T-helper 2 cell treated with Interferon-gamma antibody and Interleukin-4, amounts not matched to agents 5 μg/mL and 100 μg/mL, for 36 hours (primary cell): ENCODE results near the gene MSH2.
"Not testable (repeated sequence)": the region's sequence is repeated elsewhere in the genome, so short reads cannot be mapped to it uniquely, and the experiment has no call there.

ENCODE experiments used
- DNase-seq: peaks from one replicate; pipeline ENCODE4 v3.0.0; 2021; ENCODE audit warnings: low spot score
- H3K27ac Mint-ChIP-seq: one replicate; pipeline ENCODE4 v1.8.0; 2021; ENCODE audit warnings: mild to moderate bottlenecking, mixed read lengths
- H3K27me3 Mint-ChIP-seq: one replicate; pipeline ENCODE4 v1.8.0; 2021; ENCODE audit warnings: low read depth, mixed read lengths
- H3K36me3 Mint-ChIP-seq: one replicate; pipeline ENCODE4 v1.8.0; 2021; ENCODE audit warnings: low read depth, mixed read lengths
- H3K4me1 Mint-ChIP-seq: one replicate; pipeline ENCODE4 v1.8.0; 2021; ENCODE audit warnings: low read depth, mixed read lengths
- H3K4me3 Mint-ChIP-seq: one replicate; pipeline ENCODE4 v1.8.0; 2022; ENCODE audit warnings: mild to moderate bottlenecking, moderate library complexity, mixed read lengths
- H3K9me3 Mint-ChIP-seq: one replicate; pipeline ENCODE4 v1.8.0; 2021; ENCODE audit warnings: mixed read lengths

MSH2 gene

GRCh38 chr2:47499621-47500309, 96.8 kb downstream of the MSH2 start:
- Mint-ChIP-seq H3K4me1 (peaks cover 17% of the 10 kb centered on the region), H3K27me3 (no peaks in the 10 kb centered on the region), H3K36me3 (peaks cover 23% of the 10 kb centered on the region), H3K9me3 (peaks cover 41% of the 10 kb centered on the region), H3K4me3 (no peak overlapping the region), H3K27ac (peak overlapping the region; percentile 12)
- DNase-seq: no peak

GRCh38 chr2:47501374-47502200, 98.6 kb downstream of the MSH2 start:
- Mint-ChIP-seq H3K4me3 (peak overlapping the region; percentile 58), H3K36me3 (peaks cover 28% of the 10 kb centered on the region), H3K4me1 (peaks cover 17% of the 10 kb centered on the region), H3K27me3 (no peaks in the 10 kb centered on the region), H3K27ac (peak overlapping the region; percentile 88), H3K9me3 (peaks cover 54% of the 10 kb centered on the region)
- DNase-seq: no peak

GRCh38 chr2:47502498-47502897, 99.5 kb downstream of the MSH2 start:
- Mint-ChIP-seq H3K27ac (peak overlapping the region; percentile 60), H3K9me3 (peaks cover 54% of the 10 kb centered on the region), H3K36me3 (peaks cover 25% of the 10 kb centered on the region), H3K4me1 (peaks cover 17% of the 10 kb centered on the region)
- not testable (repeated sequence) for H3K4me3 Mint-ChIP-seq, H3K27me3 Mint-ChIP-seq, DNase-seq

GRCh38 chr2:47503481-47504070, 100.6 kb downstream of the MSH2 start:
- H3K36me3 Mint-ChIP-seq: peaks cover 25% of the 10 kb centered on the region
- no peaks in the 10 kb centered on the region for H3K27me3 Mint-ChIP-seq
- H3K27ac Mint-ChIP-seq: no peak overlapping the region
- DNase-seq: no peak
- no peak overlapping the region for H3K4me3 Mint-ChIP-seq
- peaks cover 59% of the 10 kb centered on the region for H3K9me3 Mint-ChIP-seq
- H3K4me1 Mint-ChIP-seq: peaks cover 17% of the 10 kb centered on the region

GRCh38 chr2:47504174-47504810, 101.3 kb downstream of the MSH2 start:
- H3K27ac Mint-ChIP-seq: no peak overlapping the region
- peaks cover 25% of the 10 kb centered on the region for H3K36me3 Mint-ChIP-seq
- no peak for DNase-seq
- H3K4me1 Mint-ChIP-seq: peaks cover 21% of the 10 kb centered on the region
- peaks cover 62% of the 10 kb centered on the region for H3K9me3 Mint-ChIP-seq
- no peak overlapping the region for H3K4me3 Mint-ChIP-seq
- H3K27me3 Mint-ChIP-seq: no peaks in the 10 kb centered on the region

GRCh38 chr2:47506024-47506423, 103.1 kb downstream of the MSH2 start:
- Mint-ChIP-seq H3K4me3 (no peak overlapping the region), H3K4me1 (peaks cover 23% of the 10 kb centered on the region), H3K27me3 (no peaks in the 10 kb centered on the region), H3K36me3 (peaks cover 17% of the 10 kb centered on the region), H3K27ac (no peak overlapping the region), H3K9me3 (peaks cover 52% of the 10 kb centered on the region)
- no peak for DNase-seq

- Mint-ChIP-seq H3K27me3 (no peaks in the 10 kb centered on the region), H3K9me3 (peaks cover 49% of the 10 kb centered on the region), H3K36me3 (peaks cover 14% of the 10 kb centered on the region), H3K27ac (no peak overlapping the region), H3K4me1 (peaks cover 20% of the 10 kb centered on the region), H3K4me3 (no peak overlapping the region)
- no peak for DNase-seq
These were observed 103.5 kb downstream of the MSH2 start for GRCh38 chr2:47506436-47506835.

GRCh38 chr2:47508080-47508479, 105.1 kb downstream of the MSH2 start:
- no peak overlapping the region for H3K4me3 Mint-ChIP-seq
- peaks cover 6% of the 10 kb centered on the region for H3K4me1 Mint-ChIP-seq
- no peak for DNase-seq
- no peak overlapping the region for H3K27ac Mint-ChIP-seq
- peaks cover 37% of the 10 kb centered on the region for H3K9me3 Mint-ChIP-seq
- H3K27me3 Mint-ChIP-seq: no peaks in the 10 kb centered on the region
- peaks cover 8% of the 10 kb centered on the region for H3K36me3 Mint-ChIP-seq

GRCh38 chr2:47508641-47509040, 105.7 kb downstream of the MSH2 start:
- H3K9me3 Mint-ChIP-seq: peaks cover 37% of the 10 kb centered on the region
- H3K27ac Mint-ChIP-seq: no peak overlapping the region
- peaks cover 8% of the 10 kb centered on the region for H3K36me3 Mint-ChIP-seq
- H3K27me3 Mint-ChIP-seq: no peaks in the 10 kb centered on the region
- no peak for DNase-seq
- H3K4me1 Mint-ChIP-seq: peaks cover 6% of the 10 kb centered on the region
- no peak overlapping the region for H3K4me3 Mint-ChIP-seq

- Mint-ChIP-seq H3K4me1 (peaks cover 6% of the 10 kb centered on the region), H3K27ac (no peak overlapping the region), H3K36me3 (peaks cover 8% of the 10 kb centered on the region), H3K4me3 (no peak overlapping the region), H3K9me3 (peaks cover 35% of the 10 kb centered on the region), H3K27me3 (no peaks in the 10 kb centered on the region)
- no peak for DNase-seq
These were observed 106.3 kb downstream of the MSH2 start for GRCh38 chr2:47509250-47509649.

- DNase-seq: no peak
- H3K4me1 Mint-ChIP-seq: peaks cover 6% of the 10 kb centered on the region
- H3K4me3 Mint-ChIP-seq: no peak overlapping the region
- peaks cover 28% of the 10 kb centered on the region for H3K9me3 Mint-ChIP-seq
- no peaks in the 10 kb centered on the region for H3K27me3 Mint-ChIP-seq
- H3K27ac Mint-ChIP-seq: no peak overlapping the region
- H3K36me3 Mint-ChIP-seq: peaks cover 4% of the 10 kb centered on the region
These were observed 106.9 kb downstream of the MSH2 start for GRCh38 chr2:47509821-47510385.

GRCh38 chr2:47510745-47511144, 107.8 kb downstream of the MSH2 start:
- Mint-ChIP-seq H3K4me1 (peaks cover 6% of the 10 kb centered on the region), H3K36me3 (no peaks in the 10 kb centered on the region), H3K27me3 (no peaks in the 10 kb centered on the region)

GRCh38 chr2:47512581-47513083, 109.7 kb downstream of the MSH2 start:
- DNase-seq: no peak
- Mint-ChIP-seq H3K27me3 (no peaks in the 10 kb centered on the region), H3K27ac (no peak overlapping the region), H3K4me3 (no peak overlapping the region), H3K4me1 (peaks cover 6% of the 10 kb centered on the region), H3K36me3 (no peaks in the 10 kb centered on the region), H3K9me3 (peaks cover 16% of the 10 kb centered on the region)

More at GRCh38 chr2:47510745-47511144, 107.8 kb downstream of the MSH2 start:
- no peak for DNase-seq
- Mint-ChIP-seq H3K27ac (no peak overlapping the region), H3K9me3 (peaks cover 22% of the 10 kb centered on the region), H3K4me3 (no peak overlapping the region)
